Uterus (tissue), 2 donors: ENCODE data around the gene OR2T10.

ENCODE experiments used
- CTCF ChIP-seq, 4 experiments: fragments of 200-600 bp in 2 of 4; fragments of 450-650 bp in 2 of 4; sonication (generic) in 2 of 4; IDR thresholded peaks; one replicate each; pipeline ENCODE4 v1.5.1; 2016 to 2019; ENCODE audit warnings: antibody characterized with exemption in 4 of 4, mild to moderate bottlenecking in 2 of 4, moderate library complexity in 1 of 4
- POLR2A ChIP-seq, 2 donors: fragments of 450-650 bp; IDR thresholded peaks; one replicate each; pipeline ENCODE4 v1.6.1; 2016; ENCODE audit warnings: antibody characterized with exemption in 2 of 2, mild to moderate bottlenecking in 1 of 2, moderate library complexity in 1 of 2

DNA sequence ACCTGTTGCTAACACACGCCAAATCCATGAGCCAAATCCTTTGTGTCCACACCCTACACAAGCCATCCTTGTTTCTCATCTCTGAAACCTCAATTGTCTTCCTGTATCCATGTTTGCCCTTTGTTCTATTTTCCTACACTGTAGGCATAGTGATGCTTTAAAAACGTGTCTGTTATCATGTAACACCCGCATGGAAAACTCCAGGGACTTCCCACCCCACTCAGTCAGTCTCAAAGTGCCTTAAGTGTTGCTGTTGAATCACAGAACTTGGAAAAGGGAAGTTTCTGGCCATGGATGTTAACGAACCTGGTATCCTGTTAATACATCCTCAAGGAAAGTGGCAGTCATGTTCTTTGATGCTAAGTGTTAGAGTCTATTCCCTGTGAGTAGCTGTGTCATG, 27.7 kb upstream of the OR2T10 start:
- no peak for TF ChIP-seq CTCF (IDR thresholded peaks at IDR 0.05)
- TF ChIP-seq POLR2A (IDR thresholded peaks at IDR 0.05), result no peak
